ENCODE measurements around the gene OBSCN.

- TF ChIP-seq CTCF (IDR thresholded peaks at IDR 0.05) (no peak), POLR2A (IDR thresholded peaks at IDR 0.05) (no peak), POLR2AphosphoS5 (IDR thresholded peaks at IDR 0.05) (no peak)
These were observed 130.1 kb downstream of the OBSCN start for GRCh38 chr1:228337711-228338520.

Measured in prostate gland (tissue), 2 donors.